HCT116 (cell line): ENCODE data around the gene SCARB1. TPM values are rescaled to one million over a fixed set of nuclear protein-coding genes. Genes with fewer than 3 reads are reported as not detected.

ENCODE experiments used
- ATAC-seq: fragments of 200-7000 bp; cut with Tn5 transposase; 2 replicates; pipeline ENCODE4 v1.9.1; 2020; ENCODE audit warnings: mild to moderate bottlenecking, moderate library complexity
- BruUV-seq: library from RNA; stranded (reverse); fragments of 400-500 nt; replicated peaks from 2 replicates; lab custom pipeline; 2021; lab: Mats Ljungman, UMichigan
- CTCF ChIA-PET: fragments of 300-600 bp; sonication (Branson Sonifier 250); formaldehyde crosslinking; loops from one replicate; lab custom pipeline; 2021; ENCODE audit warnings: antibody characterized with exemption; lab: Charles Lee
- POLR2A ChIA-PET: fragments of 300-600, 350-600 bp; sonication (Branson Sonifier 250); formaldehyde crosslinking; loops from one replicate; lab custom pipeline; 2021; ENCODE audit warnings: antibody characterized with exemption; lab: Charles Lee
- RAD21 ChIA-PET, 2 experiments: fragments of 300-600 bp; sonication (Branson Sonifier 250); formaldehyde crosslinking; loops; one replicate each; lab custom pipeline; 2023; ENCODE audit warnings: low total read pairs in 2 of 2; ENCODE audit not compliant: uncharacterized antibody in 2 of 2, unreplicated experiment in 2 of 2, low non-redundant PET in 1 of 2; lab: Charles Lee
- DNase-seq: peaks from one replicate; pipeline ENCODE4 v3.0.0-alpha.2; 2010; ENCODE audit warnings: low read depth, low spot score
- H2AFZ ChIP-seq: fragments of 200-600 bp; shearing (Covaris generic), sonication (generic); 2 replicates; pipeline ENCODE4 v1.6.1; 2017; ENCODE audit warnings: low read depth, mixed run types, mixed read lengths, antibody characterized with exemption, low read length; ENCODE audit not compliant: poor library complexity, severe bottlenecking
- H3K27ac ChIP-seq: 2 replicates; pipeline ENCODE4 v1.5.1; 2012; ENCODE audit warnings: low read depth, low read length
- H3K27me3 ChIP-seq: fragments of 200-600 bp; sonication (generic); 2 replicates; pipeline ENCODE4 v1.6.1; 2016; ENCODE audit warnings: mixed run types, low read length, mixed read lengths; ENCODE audit not compliant: insufficient read depth
- H3K36me3 ChIP-seq, 2 experiments: fragments of 200-500 bp in 1 of 2; fragments of 200-600 bp in 1 of 2; sonication (Bioruptor generic) in 1 of 2; sonication (generic) in 1 of 2; 2 replicates each; pipeline versions ENCODE4 v1.5.1 to v1.6.1; 2014 to 2016; ENCODE audit warnings: low read length in 2 of 2, inconsistent platforms in 1 of 2, mixed read lengths in 1 of 2, mixed run types in 1 of 2; ENCODE audit not compliant: insufficient read depth in 2 of 2, control insufficient read depth in 1 of 2
- H3K4me1 ChIP-seq, 2 experiments: fragments of 200-600 bp in 1 of 2; sonication (generic) in 1 of 2; 2 replicates each; pipeline versions ENCODE4 v1.5.1 to v1.6.1; 2012 to 2017; ENCODE audit warnings: low read length in 2 of 2, inconsistent platforms in 1 of 2, mild to moderate bottlenecking in 1 of 2, mixed read lengths in 1 of 2, mixed run types in 1 of 2, moderate library complexity in 1 of 2; ENCODE audit not compliant: insufficient read depth in 2 of 2, control insufficient read depth in 1 of 2
- H3K4me2 ChIP-seq: fragments of 200-600 bp; sonication (generic); 2 replicates; pipeline ENCODE4 v1.6.1; 2017; ENCODE audit warnings: mixed run types, low read length, mixed read lengths
- H3K4me3 ChIP-seq, 2 experiments: fragments of 200-600 bp in 1 of 2; sonication (generic) in 1 of 2; replicated peaks in 1 of 2; 2 replicates each; pipeline ENCODE4 v1.5.1; 2011 to 2016; ENCODE audit warnings: low read length in 2 of 2, control low read depth in 1 of 2, low read depth in 1 of 2, mild to moderate bottlenecking in 1 of 2, mixed read lengths in 1 of 2, mixed run types in 1 of 2
- H3K79me2 ChIP-seq: fragments of 200-600 bp; sonication (generic); 2 replicates; pipeline ENCODE4 v1.6.1; 2017; ENCODE audit warnings: mild to moderate bottlenecking, mixed run types, low read length, moderate library complexity, mixed read lengths; ENCODE audit not compliant: insufficient read depth
- H3K9ac ChIP-seq: fragments of 200-600 bp; sonication (generic); 2 replicates; pipeline ENCODE4 v1.6.1; 2016; ENCODE audit warnings: low read length, mixed read lengths
- H3K9me2 ChIP-seq: fragments of 200-600 bp; sonication (generic), shearing (Covaris generic); 2 replicates; pipeline ENCODE4 v1.6.1; 2017; ENCODE audit warnings: mixed run types, mild to moderate bottlenecking, moderate library complexity; ENCODE audit not compliant: insufficient read depth
- H3K9me3 ChIP-seq, 2 experiments: fragments of 200-500 bp in 1 of 2; fragments of 200-600 bp in 1 of 2; sonication (Bioruptor generic) in 1 of 2; sonication (generic) in 1 of 2; 2 replicates each; pipeline ENCODE4 v1.6.1; 2014 to 2017; ENCODE audit warnings: low read length in 2 of 2, mixed read lengths in 2 of 2, inconsistent platforms in 1 of 2, low read depth in 1 of 2, mild to moderate bottlenecking in 1 of 2, mixed run types in 1 of 2, moderate library complexity in 1 of 2; ENCODE audit not compliant: control insufficient read depth in 1 of 2, insufficient read depth in 1 of 2
- H4K20me1 ChIP-seq: fragments of 200-600 bp; sonication (generic), shearing (Covaris generic); 2 replicates; pipeline ENCODE4 v1.6.1; 2017; ENCODE audit warnings: mixed run types, mild to moderate bottlenecking, moderate library complexity; ENCODE audit not compliant: insufficient read depth
- CEBPB ChIP-seq: IDR thresholded peaks from 2 replicates; pipeline ENCODE4 v1.6.1; 2012; ENCODE audit warnings: low read depth
- EGR1 ChIP-seq: IDR thresholded peaks from 2 replicates; pipeline ENCODE4 v1.6.1; 2012; ENCODE audit warnings: low read depth
- ELF1 ChIP-seq: IDR thresholded peaks from 2 replicates; pipeline ENCODE4 v1.6.1; 2012; ENCODE audit warnings: low read depth, borderline replicate concordance
- EZH2phosphoT487 ChIP-seq: fragments of 200-600 bp; IDR thresholded peaks from 2 replicates; pipeline ENCODE4 v1.6.1; 2018; ENCODE audit warnings: antibody characterized with exemption, borderline replicate concordance
- FOSL1 ChIP-seq: IDR thresholded peaks from 2 replicates; pipeline ENCODE4 v1.6.1; 2012; ENCODE audit warnings: low read depth
- JUND ChIP-seq: IDR thresholded peaks from 2 replicates; pipeline ENCODE4 v1.6.1; 2012
- POLR2A ChIP-seq: IDR thresholded peaks from 2 replicates; pipeline ENCODE4 v1.7.0; 2011; ENCODE audit warnings: borderline replicate concordance; ENCODE audit not compliant: insufficient read depth, insufficient read length; ENCODE audit errors: extremely low read depth
- RAD21 ChIP-seq: IDR thresholded peaks from 2 replicates; pipeline ENCODE4 v1.6.1; 2012; ENCODE audit warnings: low read depth, mild to moderate bottlenecking
- SIN3A ChIP-seq: IDR thresholded peaks from 2 replicates; pipeline ENCODE4 v1.6.1; 2012; ENCODE audit warnings: low read depth
- SP1 ChIP-seq: IDR thresholded peaks from 2 replicates; pipeline ENCODE4 v1.6.1; 2012; ENCODE audit warnings: low read depth
- SRF ChIP-seq: IDR thresholded peaks from 2 replicates; pipeline ENCODE4 v1.6.1; 2012; ENCODE audit warnings: low read depth
- TCF7L2 ChIP-seq: IDR thresholded peaks from 2 replicates; pipeline ENCODE4 v1.7.0; 2011; ENCODE audit warnings: borderline replicate concordance, inconsistent platforms; ENCODE audit not compliant: insufficient read depth, insufficient read length; ENCODE audit errors: extremely low read depth
- YY1 ChIP-seq: IDR thresholded peaks from 2 replicates; pipeline ENCODE4 v1.6.1; 2011; ENCODE audit warnings: low read length, low read depth, moderate library complexity, mild to moderate bottlenecking; ENCODE audit not compliant: insufficient replicate concordance; ENCODE audit errors: extremely low read depth
- ZFX ChIP-seq: fragments of 450-650 bp; IDR thresholded peaks from 2 replicates; pipeline ENCODE4 v1.6.1; 2017
- intact Hi-C: fragments of 100-400 bp; cut with micrococcal nuclease; formaldehyde crosslinking; loops from 2 replicates; pipeline ENCODE4 v1.10.0; 2022
- total RNA-seq: library from RNA; stranded (reverse); gene quantifications from one replicate; pipeline ENCODE4 v1.2.1, GENCODE V29; 2021; ENCODE audit not compliant: unreplicated experiment
- TF ChIP-seq, protein P1 (sequence below): IDR thresholded peaks from 2 replicates; pipeline ENCODE4 v1.6.1; 2012
- TF ChIP-seq, protein P2 (sequence below): IDR thresholded peaks from 2 replicates; pipeline ENCODE4 v1.6.1; 2012
- TF ChIP-seq, protein P3 (sequence below): IDR thresholded peaks from 2 replicates; pipeline ENCODE4 v1.6.1; 2011; ENCODE audit warnings: mild to moderate bottlenecking, low read length, moderate library complexity; ENCODE audit not compliant: insufficient replicate concordance; ENCODE audit errors: extremely low read depth

Gene SCARB1
- total RNA-seq, 1 experiment from 2014 or later: 95.5 TPM

DNA sequence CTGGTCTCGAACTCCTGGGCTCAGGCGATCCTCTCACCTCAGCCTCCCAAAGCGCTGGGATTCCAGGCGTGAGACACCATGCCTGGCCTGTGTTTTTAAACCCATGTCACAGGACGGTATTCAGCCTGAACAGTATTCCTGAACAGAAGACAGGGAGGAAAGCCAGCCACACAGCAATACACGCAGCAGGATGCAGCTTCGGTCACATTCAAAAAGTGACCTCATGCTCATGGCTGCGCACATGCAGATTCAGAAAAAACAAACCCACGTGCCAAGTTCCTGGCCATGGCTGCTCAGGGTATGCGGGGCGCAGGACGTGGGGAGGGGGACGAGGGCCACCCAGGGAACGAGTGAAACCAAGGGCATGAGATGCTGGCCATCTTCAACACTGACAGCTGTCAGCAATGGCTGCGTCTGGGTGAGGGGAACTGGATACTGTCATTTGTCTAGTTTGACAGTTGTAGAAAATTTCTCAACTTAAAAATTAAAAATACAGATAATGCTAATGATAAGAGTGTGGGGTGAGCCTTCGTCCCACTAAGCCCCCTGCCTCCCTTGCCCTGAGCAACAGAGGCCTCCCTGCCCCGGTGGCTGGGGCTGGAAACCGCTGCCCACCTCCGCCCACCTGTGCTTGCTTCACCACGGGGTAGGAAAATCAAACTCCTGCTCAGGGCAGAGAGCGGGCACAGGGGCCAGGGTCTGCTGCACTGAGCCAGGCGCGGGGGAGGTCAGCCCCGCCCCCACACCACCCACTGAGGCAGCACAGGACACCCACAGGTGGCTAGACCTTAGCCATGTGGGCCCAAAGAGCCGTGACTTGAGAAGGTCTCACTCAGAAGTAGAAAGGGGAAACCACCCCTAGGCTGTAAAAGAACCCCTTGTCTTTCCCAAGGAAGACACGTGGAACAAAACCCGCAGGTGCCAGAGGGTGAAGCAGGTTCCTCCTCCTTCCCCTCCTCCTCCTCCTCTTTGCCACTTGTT is 84.2 kb downstream of the SCARB1 start:
- no peaks in the 10 kb centered on the region for H4K20me1 ChIP-seq
- H3K9ac ChIP-seq: no peak overlapping the region
- H2AFZ ChIP-seq: no peak overlapping the region
- H3K27me3 ChIP-seq: no peaks in the 10 kb centered on the region
- intact Hi-C loops: no loop called here
- H3K4me2 ChIP-seq: no peak overlapping the region
- no peaks in the 10 kb centered on the region for H3K4me1 ChIP-seq
- no peak for DNase-seq
- ChIA-PET CTCF (no interaction called here), RAD21 (no interaction called here), POLR2A (no interaction called here)
- no peak overlapping the region for H3K27ac ChIP-seq
- H3K79me2 ChIP-seq: no peaks in the 10 kb centered on the region
- no peak for ATAC-seq
- H3K36me3 ChIP-seq: peaks cover 3 to 10% of the 10 kb centered on the region in 2 experiments; a peak in 2 of 4 replicates
- no peak overlapping the region for H3K4me3 ChIP-seq
- H3K9me2 ChIP-seq: no peaks in the 10 kb centered on the region
- H3K9me3 ChIP-seq: no peaks in the 10 kb centered on the region
- TF ChIP-seq SRF: no peak
- TF ChIP-seq, all 23 proteins: peak for 0
- no TSS peak for BruUV-seq

DNA sequence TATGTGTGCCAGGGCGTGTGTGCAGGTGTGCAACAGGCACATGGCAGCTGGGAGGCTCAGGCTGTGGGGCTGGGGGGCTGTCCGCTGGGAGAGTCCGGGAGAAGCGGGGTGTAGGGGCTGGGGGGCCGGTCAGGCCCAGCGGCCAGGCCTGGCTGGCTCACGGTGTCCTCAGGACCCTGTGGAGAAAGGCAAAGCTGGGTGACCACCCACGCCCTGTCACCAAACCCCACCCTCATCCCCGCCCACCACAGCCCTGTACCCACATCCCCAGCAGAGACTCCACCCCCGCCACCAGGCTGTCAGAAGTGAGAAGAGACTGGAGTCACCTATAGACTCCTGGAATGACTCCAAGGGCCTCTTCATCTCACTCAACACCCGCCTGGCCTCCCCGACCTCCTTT is 85.3 kb downstream of the SCARB1 start:
- H3K27me3 ChIP-seq: no peaks in the 10 kb centered on the region
- no TSS peak for BruUV-seq

More for the DNA sequence above, 85.3 kb downstream of the SCARB1 start:
- no peak for DNase-seq
- Histone ChIP-seq H2AFZ (no peak overlapping the region), H4K20me1 (no peaks in the 10 kb centered on the region), H3K4me2 (no peak overlapping the region), H3K36me3 (peaks cover 0 to 7% of the 10 kb centered on the region in 2 experiments; a peak in 1 of 4 replicates), H3K79me2 (no peaks in the 10 kb centered on the region), H3K4me3 (no peak overlapping the region), H3K9ac (no peak overlapping the region), H3K27ac (no peak overlapping the region), H3K9me2 (no peaks in the 10 kb centered on the region), H3K4me1 (no peaks in the 10 kb centered on the region), H3K9me3 (no peaks in the 10 kb centered on the region)
- TF ChIP-seq EZH2phosphoT487: no peak
- TF ChIP-seq, protein P1, sequence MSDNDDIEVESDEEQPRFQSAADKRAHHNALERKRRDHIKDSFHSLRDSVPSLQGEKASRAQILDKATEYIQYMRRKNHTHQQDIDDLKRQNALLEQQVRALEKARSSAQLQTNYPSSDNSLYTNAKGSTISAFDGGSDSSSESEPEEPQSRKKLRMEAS: no peak
- no peak for TF ChIP-seq YY1
- TF ChIP-seq ELF1: no peak
- TF ChIP-seq, protein P2, sequence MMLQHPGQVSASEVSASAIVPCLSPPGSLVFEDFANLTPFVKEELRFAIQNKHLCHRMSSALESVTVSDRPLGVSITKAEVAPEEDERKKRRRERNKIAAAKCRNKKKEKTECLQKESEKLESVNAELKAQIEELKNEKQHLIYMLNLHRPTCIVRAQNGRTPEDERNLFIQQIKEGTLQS: no peak
- no peak for TF ChIP-seq POLR2A
- no peak for TF ChIP-seq SIN3A
- no peak for TF ChIP-seq ZFX
- TF ChIP-seq RAD21: no peak
- TF ChIP-seq SP1: no peak
- TF ChIP-seq, protein P3, sequence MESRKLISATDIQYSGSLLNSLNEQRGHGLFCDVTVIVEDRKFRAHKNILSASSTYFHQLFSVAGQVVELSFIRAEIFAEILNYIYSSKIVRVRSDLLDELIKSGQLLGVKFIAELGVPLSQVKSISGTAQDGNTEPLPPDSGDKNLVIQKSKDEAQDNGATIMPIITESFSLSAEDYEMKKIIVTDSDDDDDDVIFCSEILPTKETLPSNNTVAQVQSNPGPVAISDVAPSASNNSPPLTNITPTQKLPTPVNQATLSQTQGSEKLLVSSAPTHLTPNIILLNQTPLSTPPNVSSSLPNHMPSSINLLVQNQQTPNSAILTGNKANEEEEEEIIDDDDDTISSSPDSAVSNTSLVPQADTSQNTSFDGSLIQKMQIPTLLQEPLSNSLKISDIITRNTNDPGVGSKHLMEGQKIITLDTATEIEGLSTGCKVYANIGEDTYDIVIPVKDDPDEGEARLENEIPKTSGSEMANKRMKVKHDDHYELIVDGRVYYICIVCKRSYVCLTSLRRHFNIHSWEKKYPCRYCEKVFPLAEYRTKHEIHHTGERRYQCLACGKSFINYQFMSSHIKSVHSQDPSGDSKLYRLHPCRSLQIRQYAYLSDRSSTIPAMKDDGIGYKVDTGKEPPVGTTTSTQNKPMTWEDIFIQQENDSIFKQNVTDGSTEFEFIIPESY: no peak
- TF ChIP-seq FOSL1: no peak
- no peak for TF ChIP-seq TCF7L2
- TF ChIP-seq JUND: no peak
- no peak for TF ChIP-seq CEBPB
- TF ChIP-seq EGR1: no peak
- ATAC-seq: no peak
- intact Hi-C loops: no loop called here
- CTCF ChIA-PET: no interaction called here
- POLR2A ChIA-PET: no interaction called here
- RAD21 ChIA-PET: no interaction called here
